Uterus (tissue), 4 donors: ENCODE data around the gene PMEPA1. TPM values are rescaled to one million over a fixed set of nuclear protein-coding genes. Genes with fewer than 3 reads are reported as not detected.

Source experiments
- DNase-seq, 2 donors: peaks; one replicate each; pipeline ENCODE4 v3.0.0-alpha.2; 2019 to 2020
- H3K27ac ChIP-seq, 2 donors: fragments of 200-600 bp; sonication (generic); 1 replicate in 1 of 2; 2 replicates in 1 of 2; pipeline ENCODE4 v1.5.1; 2016 to 2018
- H3K27me3 ChIP-seq, 2 donors: fragments of 200-600 bp; sonication (generic); one replicate each; pipeline ENCODE4 v1.5.1; 2018 to 2019; ENCODE audit warnings: control low read depth in 1 of 2
- H3K36me3 ChIP-seq, 2 donors: fragments of 200-600 bp; sonication (generic); one replicate each; pipeline ENCODE4 v1.5.1; 2019; ENCODE audit warnings: control low read depth in 1 of 2
- H3K4me1 ChIP-seq, 2 donors: fragments of 200-600 bp; sonication (generic); one replicate each; pipeline ENCODE4 v1.5.1; 2018 to 2019; ENCODE audit warnings: control low read depth in 1 of 2
- H3K4me3 ChIP-seq, 2 donors: fragments of 200-600 bp; sonication (generic); 1 replicate in 1 of 2; 2 replicates in 1 of 2; pipeline ENCODE4 v1.5.1; 2018 to 2019; ENCODE audit warnings: mild to moderate bottlenecking in 1 of 2
- H3K9me3 ChIP-seq, 2 donors: fragments of 200-600 bp; sonication (generic); one replicate each; pipeline ENCODE4 v1.5.1; 2019; ENCODE audit warnings: control low read depth in 1 of 2
- CTCF ChIP-seq, 4 experiments: fragments of 200-600 bp in 2 of 4; fragments of 450-650 bp in 2 of 4; sonication (generic) in 2 of 4; IDR thresholded peaks; one replicate each; pipeline ENCODE4 v1.5.1; 2016 to 2019; ENCODE audit warnings: antibody characterized with exemption in 4 of 4, mild to moderate bottlenecking in 2 of 4, moderate library complexity in 1 of 4
- POLR2A ChIP-seq, 2 donors: fragments of 450-650 bp; IDR thresholded peaks; one replicate each; pipeline ENCODE4 v1.6.1; 2016; ENCODE audit warnings: antibody characterized with exemption in 2 of 2, mild to moderate bottlenecking in 1 of 2, moderate library complexity in 1 of 2
- intact Hi-C: fragments of 100-400 bp; cut with DNase I; formaldehyde crosslinking; loops from one replicate; pipeline ENCODE4 v1.15.1; 2023; ENCODE audit warnings: low total_unique reads
- total RNA-seq, 4 donors: library from RNA; depleted of rRNA in 3 of 4; stranded (reverse); fragments of >200 nt in 3 of 4; gene quantifications; one replicate each; pipeline versions ENCODE4 v1.1.0 to v1.2.4, GENCODE V29; 2014 to 2023
- donor health status: DM: yes; HTN: yes; CAD: no.

PMEPA1 gene
- total RNA-seq, 4 donors from 2014 or later: 5.6 to 51.9 (median 33.5) TPM

- Histone ChIP-seq H3K4me3 (no peak overlapping the region), H3K27ac (no peak overlapping the region), H3K27me3 (no peaks in the 10 kb centered on the region), H3K36me3 (no peaks in the 10 kb centered on the region), H3K4me1 (no peaks in the 10 kb centered on the region), H3K9me3 (no peaks in the 10 kb centered on the region)
- no peak for TF ChIP-seq CTCF (IDR thresholded peaks at IDR 0.05)
- TF ChIP-seq POLR2A (IDR thresholded peaks at IDR 0.05): no peak
- no peak for DNase-seq
- intact Hi-C loops: no loop called here
Measured at GRCh38 chr20:57727863-57728262, 18.0 kb upstream of the PMEPA1 start.

- Histone ChIP-seq H3K4me3 (no peak overlapping the region), H3K36me3 (no peaks in the 10 kb centered on the region), H3K4me1 (no peaks in the 10 kb centered on the region), H3K27ac (no peak overlapping the region), H3K9me3 (no peaks in the 10 kb centered on the region), H3K27me3 (no peaks in the 10 kb centered on the region)
- intact Hi-C loops: no loop called here
- TF ChIP-seq CTCF (IDR thresholded peaks at IDR 0.05): no peak
- no peak for TF ChIP-seq POLR2A (IDR thresholded peaks at IDR 0.05)
- no peak for DNase-seq
Measured at GRCh38 chr20:57725636-57726035, 15.8 kb upstream of the PMEPA1 start.

- Histone ChIP-seq H3K36me3 (no peaks in the 10 kb centered on the region), H3K27me3 (no peaks in the 10 kb centered on the region), H3K27ac (no peak overlapping the region), H3K9me3 (no peaks in the 10 kb centered on the region), H3K4me1 (no peaks in the 10 kb centered on the region), H3K4me3 (no peak overlapping the region)
- DNase-seq: no peak
- intact Hi-C loops: no loop called here
- TF ChIP-seq POLR2A (IDR thresholded peaks at IDR 0.05) (no peak), CTCF (IDR thresholded peaks at IDR 0.05) (no peak)
Measured at GRCh38 chr20:57724610-57725405, 15.0 kb upstream of the PMEPA1 start.

GRCh38 chr20:57723816-57724215 lies 14.0 kb upstream of the PMEPA1 start:
- no peak for DNase-seq
- no peaks in the 10 kb centered on the region for H3K4me1 ChIP-seq
- H3K9me3 ChIP-seq: no peaks in the 10 kb centered on the region
- no peak overlapping the region for H3K4me3 ChIP-seq
- H3K27me3 ChIP-seq: no peaks in the 10 kb centered on the region
- no peak for TF ChIP-seq CTCF (IDR thresholded peaks at IDR 0.05)
- TF ChIP-seq POLR2A (IDR thresholded peaks at IDR 0.05): no peak
- intact Hi-C loops: no loop called here
- H3K36me3 ChIP-seq: no peaks in the 10 kb centered on the region
- H3K27ac ChIP-seq: no peak overlapping the region

- no peaks in the 10 kb centered on the region for H3K36me3 ChIP-seq
- intact Hi-C loops: no loop called here
Measured at GRCh38 chr20:57719951-57720350, 10.1 kb upstream of the PMEPA1 start.

More at GRCh38 chr20:57719951-57720350, 10.1 kb upstream of the PMEPA1 start:
- Histone ChIP-seq H3K9me3 (no peaks in the 10 kb centered on the region), H3K4me3 (no peak overlapping the region), H3K4me1 (no peaks in the 10 kb centered on the region), H3K27ac (no peak overlapping the region), H3K27me3 (no peaks in the 10 kb centered on the region)
- no peak for DNase-seq
- TF ChIP-seq POLR2A (IDR thresholded peaks at IDR 0.05) (no peak), CTCF (IDR thresholded peaks at IDR 0.05) (no peak)
